C4-2B (cell line): ENCODE results near the gene DLG2.

ENCODE experiments used
- H3K27ac ChIP-seq: fragments of 450-650 bp; 2 replicates; pipeline ENCODE4 v1.5.1; 2017
- CTCF ChIP-seq: fragments of 450-650 bp; conservative IDR thresholded peaks from 2 replicates; pipeline ENCODE4 v1.5.1; 2017; ENCODE audit warnings: mild to moderate bottlenecking
- ZFX ChIP-seq: fragments of 450-650 bp; IDR thresholded peaks from 2 replicates; pipeline ENCODE4 v1.6.1; 2017

Gene DLG2

GRCh38 chr11:84438565-84438964, 1188.6 kb downstream of the DLG2 start:
- no peak overlapping the region for H3K27ac ChIP-seq
- TF ChIP-seq CTCF (no peak), ZFX (no peak)

- no peak overlapping the region; the same call in 1 of the 2 replicates for H3K27ac ChIP-seq
- TF ChIP-seq ZFX: no peak
- TF ChIP-seq CTCF: no peak; the same call in 1 of the 2 replicates
These were observed 1189.8 kb downstream of the DLG2 start for GRCh38 chr11:84437071-84437980.

- no peak overlapping the region for H3K27ac ChIP-seq
- TF ChIP-seq CTCF: no peak
- no peak for TF ChIP-seq ZFX
These were observed 1196.5 kb downstream of the DLG2 start for GRCh38 chr11:84430661-84431060.

- H3K27ac ChIP-seq: no peak overlapping the region
- TF ChIP-seq CTCF: no peak
- no peak for TF ChIP-seq ZFX
These were observed 1201.5 kb downstream of the DLG2 start for GRCh38 chr11:84425673-84426072.

- H3K27ac ChIP-seq: no peak overlapping the region
- TF ChIP-seq CTCF (no peak), ZFX (no peak)
These were observed 1206.9 kb downstream of the DLG2 start for GRCh38 chr11:84420271-84420670.

- H3K27ac ChIP-seq: no peak overlapping the region
- no peak for TF ChIP-seq CTCF
These were observed 1207.5 kb downstream of the DLG2 start for GRCh38 chr11:84419616-84420015.

GRCh38 chr11:84414920-84415319, 1212.2 kb downstream of the DLG2 start:
- no peak overlapping the region for H3K27ac ChIP-seq
- TF ChIP-seq ZFX (no peak), CTCF (no peak)
